GM12873 (cell line): Measurements from ENCODE around the gene DCLK1.

Source experiments
- CTCF ChIP-seq: IDR thresholded peaks from 2 replicates; pipeline ENCODE4 v1.5.1; 2012; ENCODE audit warnings: low read depth, mild to moderate bottlenecking, moderate library complexity, low read length, control low read depth; ENCODE audit not compliant: insufficient read depth; ENCODE audit errors: missing control alignments

The DCLK1 gene

DNA sequence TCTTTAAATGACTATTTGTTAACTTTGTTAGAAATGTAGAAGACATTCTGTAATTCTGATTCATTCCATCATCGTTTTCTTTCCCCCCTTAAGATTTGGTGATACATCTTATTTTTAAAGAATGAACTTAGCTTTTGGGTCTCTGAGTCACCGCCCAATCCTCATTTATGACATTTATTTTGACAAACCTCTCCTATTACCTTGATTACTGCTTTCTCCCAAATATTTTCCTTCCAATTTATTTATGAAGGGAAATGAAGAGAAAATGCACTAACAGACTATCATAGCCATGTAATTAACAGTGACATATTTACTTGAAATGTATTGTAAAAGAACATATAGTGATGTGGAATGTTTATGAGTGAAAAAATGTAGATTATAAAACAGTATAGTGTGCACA is 241.6 kb downstream of the DCLK1 start:
- no peak for TF ChIP-seq CTCF

GRCh38 chr13:35888981-35889380 is 242.2 kb downstream of the DCLK1 start:
- no peak for TF ChIP-seq CTCF

DNA sequence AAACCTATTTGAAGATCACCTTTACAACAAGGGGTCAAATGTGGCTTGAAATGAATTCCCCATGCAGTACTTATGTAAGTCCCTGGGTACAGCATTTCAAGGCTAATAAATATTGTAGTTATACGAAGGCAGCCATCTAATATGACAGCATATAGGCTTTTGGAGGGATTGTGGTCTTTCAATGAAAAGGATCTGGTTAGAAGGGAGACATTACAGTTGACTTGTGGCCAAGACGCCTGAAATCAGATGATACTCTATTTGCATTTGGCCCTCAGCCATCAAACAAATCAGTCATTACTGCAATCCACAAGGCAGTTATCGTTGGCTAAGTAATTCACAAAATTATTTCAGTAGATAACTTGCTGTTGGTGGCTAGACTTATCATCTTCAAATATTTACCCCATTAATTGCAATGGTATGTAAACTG is 242.7 kb downstream of the DCLK1 start:
- no peak for TF ChIP-seq CTCF

DNA sequence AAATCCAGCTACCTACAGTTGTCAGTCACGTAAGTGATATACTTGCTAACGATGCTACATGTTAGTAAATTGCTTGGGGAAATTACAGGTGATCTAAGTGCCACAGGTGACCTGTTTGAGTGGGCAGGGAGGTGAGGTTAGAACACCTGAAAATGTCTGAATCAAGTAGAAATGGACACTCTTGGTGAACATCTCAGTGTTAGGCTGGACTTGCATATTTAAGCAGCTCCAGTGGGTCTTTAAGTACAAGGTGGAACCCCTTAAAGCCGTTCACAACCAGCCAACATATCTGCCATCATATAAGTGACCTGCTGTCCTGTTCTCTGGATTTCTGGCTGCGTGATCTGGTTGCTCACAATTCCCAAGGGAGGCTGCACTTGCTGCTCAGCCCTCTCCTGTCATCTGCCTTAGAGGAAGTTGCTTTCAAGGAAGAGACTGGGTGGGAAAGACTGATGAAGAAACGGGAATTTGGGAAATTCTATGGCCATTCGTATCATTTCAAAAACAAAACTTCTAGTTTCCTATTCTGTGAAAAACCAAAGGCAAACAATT is 244.0 kb downstream of the DCLK1 start:
- TF ChIP-seq CTCF = no peak

DNA sequence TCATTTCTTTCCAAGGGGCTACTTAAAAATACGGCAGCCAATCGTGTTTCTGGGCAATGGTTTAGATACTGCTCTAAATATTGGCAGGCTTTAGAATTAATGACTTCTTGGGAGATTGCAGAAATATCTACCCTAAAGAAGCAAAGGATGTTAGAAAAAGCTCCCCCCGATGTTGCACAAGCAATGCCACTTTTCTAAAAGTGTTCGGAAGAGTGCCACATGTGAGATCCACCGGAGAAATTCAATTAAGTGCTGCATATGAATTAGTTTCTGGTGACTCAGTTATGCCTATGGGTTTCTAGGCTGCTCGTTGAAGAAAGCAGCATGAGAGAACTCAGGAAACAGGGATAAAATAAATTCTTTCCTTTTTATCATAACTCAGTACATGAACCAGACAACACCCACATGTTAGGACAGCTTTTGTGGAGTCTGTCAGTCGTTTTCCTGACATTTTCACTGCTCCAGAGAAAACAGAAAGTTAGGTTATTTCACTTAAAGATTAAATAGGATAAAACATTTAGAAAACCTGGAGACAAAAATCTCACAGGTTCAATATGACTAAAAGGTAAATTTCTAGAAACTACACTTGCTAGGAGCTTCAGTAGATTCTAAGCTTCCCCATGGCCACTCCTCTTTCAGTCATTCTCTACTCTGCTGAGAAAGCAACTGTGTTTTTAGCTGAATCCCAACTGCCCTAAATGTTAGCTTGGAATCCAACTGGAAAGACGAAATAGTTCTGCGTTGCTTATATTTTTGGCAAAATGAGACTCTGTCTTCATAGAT is 244.7 kb downstream of the DCLK1 start:
- TF ChIP-seq CTCF = no peak

GRCh38 chr13:35884211-35884760 is 246.9 kb downstream of the DCLK1 start:
- no peak for TF ChIP-seq CTCF

DNA sequence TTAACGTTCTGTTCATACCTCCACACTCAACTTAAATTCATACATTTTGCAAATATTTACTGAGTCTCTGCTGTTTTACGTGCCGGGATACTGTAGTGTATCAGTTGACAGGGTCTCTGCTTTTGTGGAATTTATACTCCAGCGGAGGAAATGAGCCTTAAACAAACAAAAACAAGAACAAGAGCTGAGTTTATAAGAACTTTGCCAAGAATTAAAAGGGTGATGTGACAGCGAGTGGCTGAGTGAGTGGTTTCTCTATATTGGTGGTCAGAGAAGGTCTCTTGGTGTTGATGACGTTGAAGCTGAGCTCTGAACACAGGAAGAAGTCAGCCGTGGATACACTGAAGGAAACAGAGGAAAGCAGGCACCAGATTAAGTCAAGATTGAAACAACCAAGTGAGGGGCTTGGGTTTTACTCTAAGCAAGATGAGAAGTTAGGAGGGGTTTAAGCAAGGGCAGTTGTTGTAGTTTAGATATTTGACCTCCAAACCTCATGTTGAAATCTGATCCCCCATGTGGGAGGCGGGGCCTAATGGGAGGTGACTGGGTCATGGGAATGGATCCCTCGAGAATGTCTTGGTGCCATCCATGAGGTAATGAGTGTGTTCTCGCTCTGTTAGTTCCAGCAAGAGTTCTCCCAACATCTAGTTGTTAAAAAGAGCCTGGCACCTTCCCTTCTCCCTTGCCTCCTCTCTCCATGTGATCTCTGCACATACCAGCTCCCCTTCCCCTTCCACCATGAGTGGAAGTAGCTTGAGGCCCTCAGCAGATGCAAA is 248.3 kb downstream of the DCLK1 start:
- TF ChIP-seq CTCF = no peak
